Caki2 (cell line): Measurements from ENCODE around the gene PPP1R9A. TPM values are rescaled to one million over a fixed set of nuclear protein-coding genes. Genes with fewer than 3 reads are reported as not detected.

ENCODE experiments used
- DNase-seq: peaks from one replicate; pipeline ENCODE4 v3.0.0-alpha.2; 2015; ENCODE audit warnings: low read depth
- in situ Hi-C: cut with HindIII; loops from 2 replicates; pipeline ENCODE4 v1.10.0; 2016; ENCODE audit warnings: low sequenced_read_pairs, low pct_unique_long_range_greater_than_20kb, mixed read lengths
- total RNA-seq: library from RNA; depleted of rRNA; stranded (reverse); fragments of >200 nt; shearing (Covaris generic); gene quantifications from 2 replicates; pipeline ENCODE4 v1.2.3, GENCODE V29; 2014; ENCODE audit warnings: low replicate concordance

PPP1R9A gene
- total RNA-seq, 1 experiment from 2014 or later: 10.8 TPM

- no peak for DNase-seq
Observed at GRCh38 chr7:95106401-95106800, 199.0 kb downstream of the PPP1R9A start.

DNA sequence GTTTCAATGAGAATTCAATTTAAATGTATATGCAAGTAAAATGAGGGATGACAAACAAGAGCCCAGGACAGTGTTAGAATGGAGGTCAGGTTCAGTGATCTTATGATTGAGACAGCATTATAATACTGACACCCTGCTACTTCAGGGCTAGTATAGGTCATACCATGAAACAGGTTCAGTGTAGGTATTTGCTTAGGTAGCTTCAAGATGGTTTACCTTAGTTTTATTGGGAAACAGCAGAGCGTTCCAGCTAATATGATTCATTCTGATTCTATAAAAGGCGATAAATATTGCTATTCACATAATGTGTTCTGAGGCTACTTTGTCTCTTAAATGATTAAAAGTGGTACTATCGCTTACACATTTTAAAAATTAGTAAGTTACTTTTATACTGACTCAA, 203.3 kb downstream of the PPP1R9A start:
- DNase-seq: no peak
- in situ Hi-C loops: no loop called here

More at GRCh38 chr7:95106401-95106800, 199.0 kb downstream of the PPP1R9A start:
- in situ Hi-C loops: loop anchor here (10.0 kb wide), 1 partner anchor 88 kb away; no protein-coding TSS in a partner anchor

DNA sequence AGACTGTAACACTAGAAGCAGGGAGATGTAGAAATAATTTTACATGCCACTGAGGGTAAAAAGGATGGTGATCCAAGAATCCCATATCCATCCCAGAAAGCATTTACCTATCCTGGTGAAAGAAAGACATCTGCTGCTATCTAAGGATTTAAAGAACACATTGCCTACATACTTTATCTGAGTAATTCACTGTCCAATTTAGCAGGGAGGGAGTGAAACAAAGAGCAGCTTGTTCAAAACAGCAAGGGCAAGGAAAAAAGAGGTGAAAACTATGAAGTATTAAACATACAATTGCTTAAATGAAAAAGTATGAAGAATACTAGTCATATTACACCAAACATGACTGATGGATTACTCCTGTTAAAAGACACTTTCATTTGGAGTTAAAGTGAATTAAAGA, 206.2 kb downstream of the PPP1R9A start:
- in situ Hi-C loops: no loop called here
- no peak for DNase-seq

- in situ Hi-C loops: no loop called here
- DNase-seq: no peak
Observed at GRCh38 chr7:95126053-95126709, 218.8 kb downstream of the PPP1R9A start.

- in situ Hi-C loops: no loop called here
- no peak for DNase-seq
Observed at GRCh38 chr7:95132500-95132899, 225.1 kb downstream of the PPP1R9A start.

GRCh38 chr7:95139922-95140321, 232.5 kb downstream of the PPP1R9A start:
- DNase-seq: no peak
- in situ Hi-C loops: no loop called here

GRCh38 chr7:95141755-95142154, 234.4 kb downstream of the PPP1R9A start:
- no peak for DNase-seq
- in situ Hi-C loops: no loop called here

DNA sequence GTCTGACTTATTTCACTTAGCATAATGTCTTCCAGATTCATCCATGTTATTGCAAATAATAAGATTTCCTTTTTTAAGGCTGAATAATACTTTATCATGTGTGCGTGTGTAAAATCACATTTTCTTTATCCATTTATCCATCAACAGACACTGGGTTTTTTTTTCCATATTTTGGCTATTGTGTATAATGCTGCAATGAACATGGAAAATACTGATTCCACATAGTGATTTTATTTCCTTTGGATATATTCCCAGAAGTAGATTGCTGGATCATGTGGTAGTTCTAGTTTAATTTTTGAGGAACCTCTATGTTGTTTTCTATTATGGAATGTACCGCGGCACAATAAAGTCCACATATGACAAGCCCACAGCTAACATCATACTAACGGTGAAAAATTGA, 236.9 kb downstream of the PPP1R9A start:
- DNase-seq: no peak
- in situ Hi-C loops: no loop called here

GRCh38 chr7:95155965-95156364, 248.6 kb downstream of the PPP1R9A start:
- in situ Hi-C loops: no loop called here
- DNase-seq: no peak

GRCh38 chr7:95157381-95157780, 250.0 kb downstream of the PPP1R9A start:
- no peak for DNase-seq
- in situ Hi-C loops: no loop called here

DNA sequence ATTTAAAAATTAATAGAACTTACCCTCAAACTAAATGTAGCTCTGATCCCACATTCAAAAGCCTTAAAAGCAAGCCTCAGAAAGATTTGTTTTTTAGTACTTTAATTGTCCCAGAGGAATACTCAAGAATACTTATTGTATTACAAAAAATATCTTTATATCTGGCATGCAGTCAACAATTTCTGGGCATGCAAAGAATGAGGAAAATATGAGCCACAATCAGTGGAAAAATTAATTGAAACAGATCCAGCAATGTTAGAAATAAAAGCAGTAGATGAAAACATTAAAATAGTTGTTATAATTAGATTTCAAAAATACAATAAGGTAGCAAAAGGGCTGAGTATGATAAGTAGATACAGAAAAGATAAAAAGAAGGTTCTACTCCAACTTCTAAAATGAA, 262.3 kb downstream of the PPP1R9A start:
- in situ Hi-C loops: no loop called here
- DNase-seq: no peak

DNA sequence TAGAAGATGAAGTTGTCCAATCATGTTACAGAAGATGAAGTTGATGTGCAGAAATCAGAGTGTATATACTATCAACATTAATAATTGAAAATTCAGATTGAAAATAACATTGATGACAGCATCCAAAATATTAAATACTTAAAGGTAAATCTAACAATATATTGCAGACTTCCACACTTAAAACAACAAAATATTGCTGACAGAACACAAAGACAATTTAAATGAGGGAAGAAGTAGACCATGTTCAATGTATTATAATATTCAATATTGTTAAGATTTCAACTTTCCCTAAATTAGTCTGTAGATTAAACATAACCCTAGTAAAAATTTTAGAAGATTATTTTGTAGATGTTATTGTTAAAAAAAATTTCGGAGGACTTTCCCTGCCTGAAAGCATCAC, 265.0 kb downstream of the PPP1R9A start:
- in situ Hi-C loops: no loop called here
- DNase-seq: no peak

DNA sequence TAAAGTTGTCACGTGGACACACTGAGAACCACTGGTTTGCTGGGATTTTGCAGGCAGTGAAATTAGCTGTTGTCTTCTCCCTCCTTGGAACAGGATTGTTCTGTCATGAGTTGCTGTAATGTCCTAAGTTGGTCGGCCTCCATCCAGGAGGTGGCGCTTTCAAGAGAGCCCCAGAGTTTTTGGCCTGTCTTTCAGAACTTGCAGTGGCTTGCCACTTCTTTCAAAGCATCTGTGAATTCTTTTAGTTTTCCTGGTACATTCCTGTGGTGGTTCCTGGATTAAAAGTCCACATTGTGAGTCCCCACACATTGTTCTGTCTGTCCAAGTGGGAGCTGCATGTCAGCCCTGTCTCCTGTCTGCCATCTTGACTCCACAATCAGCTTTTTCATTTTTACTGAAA, 283.1 kb downstream of the PPP1R9A start:
- in situ Hi-C loops: loop anchor here (10.0 kb wide), 1 partner anchor 86 kb away; no protein-coding TSS in a partner anchor
- no peak for DNase-seq

- DNase-seq: no peak
- in situ Hi-C loops: loop anchor here (10.0 kb wide), 1 partner anchor 87 kb away; no protein-coding TSS in a partner anchor
Observed at GRCh38 chr7:95191795-95192194, 284.4 kb downstream of the PPP1R9A start.

GRCh38 chr7:95198863-95199262, 291.5 kb downstream of the PPP1R9A start:
- no peak for DNase-seq
- in situ Hi-C loops: loop anchor here (10.0 kb wide), 1 partner anchor 94 kb away; no protein-coding TSS in a partner anchor

- DNase-seq: peak; percentile 49
- in situ Hi-C loops: loop anchor here (10.0 kb wide), 1 partner anchor 95 kb away; no protein-coding TSS in a partner anchor
Observed at GRCh38 chr7:95199779-95200558, 292.6 kb downstream of the PPP1R9A start.

- no peak for DNase-seq
- in situ Hi-C loops: no loop called here
Observed at GRCh38 chr7:95200741-95201140, 293.3 kb downstream of the PPP1R9A start.

- in situ Hi-C loops: no loop called here
- DNase-seq: no peak
Observed at GRCh38 chr7:95201727-95202126, 294.3 kb downstream of the PPP1R9A start.

DNA sequence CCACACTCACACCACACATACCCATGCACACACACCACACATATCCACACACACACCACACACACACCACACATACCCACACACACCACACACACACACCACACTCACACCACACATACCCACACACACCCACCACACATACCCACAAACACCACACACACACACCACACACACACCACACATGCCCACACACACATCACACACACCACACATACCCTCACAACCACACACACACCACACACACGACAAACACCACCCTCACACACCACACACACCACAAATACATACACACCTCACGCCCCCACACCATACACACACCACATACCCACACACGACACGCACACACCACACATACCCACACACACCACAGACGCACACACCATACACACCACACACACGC, 297.2 kb downstream of the PPP1R9A start:
- in situ Hi-C loops: no loop called here

More for the DNA sequence above, 297.2 kb downstream of the PPP1R9A start:
- no peak for DNase-seq
